Measurements from ENCODE around the gene KLK6.

DNA sequence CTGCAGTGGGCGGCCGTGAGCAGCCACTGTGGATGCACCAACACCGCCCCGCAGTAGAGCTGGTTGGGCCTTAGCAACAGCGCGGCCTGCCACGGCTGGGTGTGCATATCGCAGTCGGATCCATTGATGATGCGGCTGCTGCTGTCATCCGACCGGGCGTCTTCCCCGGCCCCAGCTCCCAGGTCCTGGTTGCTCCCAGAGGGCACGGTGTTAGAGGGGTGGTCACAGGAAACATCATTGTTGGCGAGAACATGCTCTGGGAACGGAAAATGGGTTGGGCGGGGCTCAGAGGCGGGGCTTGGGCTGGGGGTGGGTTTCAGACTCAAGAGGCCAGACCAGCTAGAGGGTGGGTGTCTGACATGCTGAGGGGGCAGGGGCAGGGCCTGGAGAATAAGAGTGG is 19.5 kb downstream of the KLK6 start:
- TF ChIP-seq GATA1 (IDR thresholded peaks at IDR 0.05; ENCODE audit: low read depth, low read length) (no peak), POLR2A (IDR thresholded peaks at IDR 0.05; ENCODE audit: low read length) (no peak)
